HUES64 (cell line): ENCODE results near the gene TUBB2A. TPM values are rescaled to one million over a fixed set of nuclear protein-coding genes. Genes with fewer than 3 reads are reported as not detected.
"Not testable (repeated sequence)": the region's sequence is repeated elsewhere in the genome, so short reads cannot be mapped to it uniquely, and the experiment has no call there.

Source experiments
- H3K27ac ChIP-seq: 2 replicates; pipeline ENCODE4 v1.7.0; 2013; ENCODE audit warnings: low read depth, low read length, inconsistent platforms
- H3K27me3 ChIP-seq: 2 replicates; pipeline ENCODE4 v1.6.1; 2013; ENCODE audit warnings: mild to moderate bottlenecking, low read length; ENCODE audit not compliant: insufficient read depth
- H3K36me3 ChIP-seq: 2 replicates; pipeline ENCODE4 v1.6.1; 2013; ENCODE audit warnings: mild to moderate bottlenecking, low read length; ENCODE audit not compliant: insufficient read depth
- H3K4me1 ChIP-seq: 2 replicates; pipeline ENCODE4 v1.6.1; 2013; ENCODE audit warnings: mild to moderate bottlenecking, low read length, moderate library complexity; ENCODE audit not compliant: insufficient read depth
- H3K4me3 ChIP-seq: 2 replicates; pipeline ENCODE4 v1.5.1; 2013; ENCODE audit warnings: mild to moderate bottlenecking, low read length, moderate library complexity
- H3K9ac ChIP-seq: 2 replicates; pipeline ENCODE4 v1.6.1; 2013; ENCODE audit warnings: mild to moderate bottlenecking, low read depth, low read length
- H3K9me3 ChIP-seq: 2 replicates; pipeline ENCODE4 v1.6.1; 2013; ENCODE audit warnings: low read depth, low read length; ENCODE audit not compliant: insufficient read depth
- WGBS: fragments of 150-250, 120-280 bp; methylation state at CpG from one replicate; pipeline ENCODE4 v1.1.7; 2013; ENCODE audit warnings: missing lambda C conversion rate; 5-methylcytosine and 5-hydroxymethylcytosine counted together
- polyA plus RNA-seq, 2 experiments: library from polyadenylated mRNA; stranded (reverse); fragments of 50-300 nt; gene quantifications; one replicate each; pipeline ENCODE4 v1.2.3, GENCODE V29; 2013

Gene TUBB2A
- 489 TPM for polyA plus RNA-seq (2013, experiment 1 of 2)
- polyA plus RNA-seq (2013, experiment 2 of 2), result 497 TPM

- Histone ChIP-seq H3K4me3 (peak within 1 kb of the TSS; percentile 97), H3K9ac (peak within 1 kb of the TSS; percentile 89), H3K36me3 (peaks cover 27% of the 10 kb centered on the region), H3K27me3 (no peaks in the 10 kb centered on the region), H3K9me3 (no peaks in the 10 kb centered on the region), H3K27ac (peak within 1 kb of the TSS; percentile 92), H3K4me1 (peaks cover 31% of the 10 kb centered on the region)
- WGBS, result under 1% methylated on average over 95 of the region's 95 CpGs
These were observed at the start of gene TUBB2A for GRCh38 chr6:3157131-3157933. Gene TUBB2A (minus strand): TSS chr6:3157544. CDS start chr6:3157463, 81 bp downstream.

- no peaks in the 10 kb centered on the region for H3K36me3 ChIP-seq
- peaks cover 22% of the 10 kb centered on the region for H3K4me1 ChIP-seq
- H3K9ac ChIP-seq, result no peak overlapping the region
- no peak overlapping the region for H3K4me3 ChIP-seq
- 87% methylated on average over 7 of the region's 7 CpGs for WGBS
- H3K27me3 ChIP-seq, result no peaks in the 10 kb centered on the region
- H3K27ac ChIP-seq, result no peak overlapping the region
- no peaks in the 10 kb centered on the region for H3K9me3 ChIP-seq
These were observed 49.1 kb upstream of the TUBB2A start for GRCh38 chr6:3206339-3207015.

DNA sequence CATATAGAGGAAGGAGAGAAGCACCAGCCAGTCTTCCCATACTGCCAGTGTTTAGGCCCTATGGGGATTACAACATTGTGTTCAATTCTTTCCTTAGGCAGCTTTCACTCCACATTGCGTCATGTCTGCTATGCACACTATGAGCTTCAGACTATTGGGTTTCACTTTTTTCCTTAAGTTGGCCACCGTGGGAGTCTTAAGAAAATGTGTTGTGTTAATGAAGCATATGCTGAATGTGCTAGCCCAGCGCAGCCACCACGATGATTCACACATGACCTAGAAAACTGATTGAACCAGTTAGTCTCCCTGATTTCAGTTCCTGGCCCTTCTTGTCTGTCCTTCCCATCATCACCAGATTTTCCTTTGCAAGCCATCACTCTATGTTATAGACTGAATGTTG lies 48.6 kb upstream of the TUBB2A start:
- peaks cover 22% of the 10 kb centered on the region for H3K4me1 ChIP-seq
- H3K4me3 ChIP-seq, result no peak overlapping the region
- H3K27me3 ChIP-seq, result no peaks in the 10 kb centered on the region
- no peaks in the 10 kb centered on the region for H3K9me3 ChIP-seq
- no peak overlapping the region for H3K9ac ChIP-seq
- WGBS, result 94% methylated on average over 4 of the region's 4 CpGs
- H3K36me3 ChIP-seq, result no peaks in the 10 kb centered on the region
- H3K27ac ChIP-seq, result no peak overlapping the region

- H3K36me3 ChIP-seq, result no peaks in the 10 kb centered on the region
- no peak overlapping the region for H3K27ac ChIP-seq
- H3K9ac ChIP-seq, result no peak overlapping the region
- H3K4me3 ChIP-seq, result no peak overlapping the region
- 91% methylated on average over 5 of the region's 6 CpGs for WGBS
- H3K9me3 ChIP-seq, result no peaks in the 10 kb centered on the region
- H3K4me1 ChIP-seq, result peaks cover 22% of the 10 kb centered on the region
- H3K27me3 ChIP-seq, result no peaks in the 10 kb centered on the region
These were observed 47.6 kb upstream of the TUBB2A start for GRCh38 chr6:3204921-3205320.

GRCh38 chr6:3202999-3203696 lies 45.8 kb upstream of the TUBB2A start:
- Histone ChIP-seq H3K9ac (no peak overlapping the region), H3K27ac (no peak overlapping the region)
- WGBS, result 89% methylated on average over 6 of the region's 7 CpGs

GRCh38 chr6:3201388-3201787 lies 44.0 kb upstream of the TUBB2A start:
- no peaks in the 10 kb centered on the region for H3K27me3 ChIP-seq
- peaks cover 10% of the 10 kb centered on the region; the same call in 1 of the 2 replicates for H3K4me1 ChIP-seq
- WGBS, result 100% methylated on average over 1 of the region's 2 CpGs
- no peak overlapping the region for H3K4me3 ChIP-seq
- no peak overlapping the region for H3K9ac ChIP-seq
- no peaks in the 10 kb centered on the region for H3K36me3 ChIP-seq
- no peaks in the 10 kb centered on the region for H3K9me3 ChIP-seq
- H3K27ac ChIP-seq, result no peak overlapping the region

More at GRCh38 chr6:3202999-3203696, 45.8 kb upstream of the TUBB2A start:
- Histone ChIP-seq H3K27me3 (no peaks in the 10 kb centered on the region), H3K4me3 (no peak overlapping the region), H3K4me1 (peaks cover 14% of the 10 kb centered on the region), H3K36me3 (no peaks in the 10 kb centered on the region), H3K9me3 (no peaks in the 10 kb centered on the region)

DNA sequence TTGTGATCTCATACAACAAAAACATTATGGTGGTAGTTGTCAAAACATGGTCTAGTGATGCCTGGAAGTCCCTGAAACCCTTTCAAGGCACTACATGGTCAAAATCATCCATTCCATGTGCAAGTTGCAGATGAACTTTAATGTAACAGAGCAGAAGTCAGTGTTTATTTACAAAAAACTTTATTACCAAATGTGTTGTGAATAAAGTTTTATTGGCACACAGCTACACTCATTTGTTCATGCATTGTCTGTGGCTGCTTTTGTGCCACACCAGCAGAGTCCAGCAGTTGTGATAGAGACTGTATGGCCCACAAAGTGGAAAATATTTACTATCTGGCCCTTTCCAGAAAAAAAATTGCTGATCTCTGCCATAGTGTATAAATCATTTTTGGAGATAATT lies 43.3 kb upstream of the TUBB2A start:
- no peak overlapping the region for H3K4me3 ChIP-seq
- no peak overlapping the region for H3K9ac ChIP-seq
- no peaks in the 10 kb centered on the region for H3K9me3 ChIP-seq
- H3K27ac ChIP-seq, result no peak overlapping the region
- H3K4me1 ChIP-seq, result peaks cover 13% of the 10 kb centered on the region; the same call in 1 of the 2 replicates
- H3K36me3 ChIP-seq, result no peaks in the 10 kb centered on the region
- no peaks in the 10 kb centered on the region for H3K27me3 ChIP-seq

DNA sequence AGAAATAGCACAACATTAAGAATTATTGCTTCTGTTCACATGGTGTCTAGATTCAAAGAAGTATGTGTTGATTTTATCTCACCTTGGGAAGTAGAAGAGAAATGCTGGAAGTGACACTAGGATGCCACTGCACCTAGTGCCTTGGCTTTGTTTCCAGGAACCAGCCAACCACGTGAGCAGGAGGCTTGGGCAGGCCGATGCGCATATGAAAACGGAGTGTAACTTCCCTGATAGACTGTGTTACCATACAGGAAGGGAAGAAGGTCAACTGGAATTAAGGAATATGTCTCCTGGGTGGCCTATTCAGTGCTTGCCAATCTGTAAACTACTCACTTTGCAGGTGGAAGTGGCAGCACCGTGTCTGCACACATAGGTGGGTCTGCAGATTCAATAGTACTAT lies 42.0 kb upstream of the TUBB2A start:
- H3K27me3 ChIP-seq, result no peaks in the 10 kb centered on the region
- WGBS, result 78% methylated on average over 5 of the region's 5 CpGs
- no peak overlapping the region for H3K4me3 ChIP-seq
- H3K4me1 ChIP-seq, result peaks cover 25% of the 10 kb centered on the region
- no peak overlapping the region for H3K9ac ChIP-seq
- no peaks in the 10 kb centered on the region for H3K9me3 ChIP-seq
- no peak overlapping the region for H3K27ac ChIP-seq
- H3K36me3 ChIP-seq, result no peaks in the 10 kb centered on the region

- H3K27me3 ChIP-seq, H3K9me3 ChIP-seq, H3K27ac ChIP-seq, H3K36me3 ChIP-seq, H3K9ac ChIP-seq, H3K4me3 ChIP-seq: not testable (repeated sequence)
- 100% methylated on average over 1 of the region's 5 CpGs for WGBS
- H3K4me1 ChIP-seq, result peaks cover 33% of the 10 kb centered on the region
These were observed 40.4 kb upstream of the TUBB2A start for GRCh38 chr6:3197734-3198133.

- H3K27ac ChIP-seq, result no peak overlapping the region
- no peaks in the 10 kb centered on the region for H3K27me3 ChIP-seq
- H3K4me3 ChIP-seq, result no peak overlapping the region
- H3K9me3 ChIP-seq, result no peaks in the 10 kb centered on the region
- H3K4me1 ChIP-seq, result peaks cover 33% of the 10 kb centered on the region
- WGBS, result 97% methylated on average over 4 of the region's 5 CpGs
- H3K36me3 ChIP-seq, result no peaks in the 10 kb centered on the region
- H3K9ac ChIP-seq, result no peak overlapping the region
These were observed 39.4 kb upstream of the TUBB2A start for GRCh38 chr6:3196770-3197169.
